GM20000 (cell line): Measurements from ENCODE around the gene HOXB4.

Experiments
- DNase-seq: peaks from one replicate; pipeline ENCODE4 v3.0.0; 2012; ENCODE audit warnings: low spot score
- TF ChIP-seq, protein P1 (sequence below): IDR thresholded peaks from 2 replicates; pipeline ENCODE4 v1.5.1; 2012; ENCODE audit warnings: mild to moderate bottlenecking, control low read depth; ENCODE audit errors: extremely low read depth, missing control alignments

HOXB4 gene

DNA sequence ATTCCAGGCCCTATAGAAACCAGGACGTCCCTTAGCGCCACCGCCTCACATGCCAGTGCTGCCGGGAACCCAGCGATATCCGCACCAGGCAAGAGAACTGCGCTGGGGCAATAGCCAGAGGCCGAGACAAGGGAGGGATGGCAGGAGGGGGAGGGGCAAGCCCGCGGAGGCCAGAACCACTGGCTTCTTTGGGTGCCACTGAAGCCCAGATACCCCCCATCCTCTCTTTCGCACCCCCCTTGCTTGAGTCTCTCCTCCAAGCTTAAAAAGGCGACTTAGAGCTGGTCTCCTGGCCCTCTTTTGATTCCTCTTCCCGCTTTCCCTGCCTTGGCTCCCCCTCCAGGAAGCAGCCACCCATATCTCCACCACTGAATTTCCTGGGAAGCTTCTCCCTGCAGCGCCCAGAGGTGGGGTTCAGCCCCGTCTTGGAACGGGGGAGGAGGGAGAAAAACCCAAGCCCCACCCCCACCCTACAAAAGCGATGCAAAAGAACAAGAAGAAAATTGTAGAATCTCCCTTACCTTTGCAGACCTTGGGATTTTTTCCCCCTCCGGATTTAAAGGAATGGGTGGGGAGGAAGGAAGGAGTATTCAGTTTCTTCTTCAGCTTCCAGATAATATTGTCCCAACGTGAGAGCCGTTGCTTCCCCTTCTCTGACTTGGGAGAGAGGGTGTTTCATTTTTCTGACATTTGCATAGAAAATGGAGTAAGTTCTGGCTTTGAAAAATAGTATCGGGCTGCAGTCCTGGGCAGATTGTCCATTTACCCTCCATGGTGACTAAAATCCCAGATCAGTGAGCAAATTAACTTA lies 26.0 kb upstream of the HOXB4 start:
- TF ChIP-seq, protein P1, sequence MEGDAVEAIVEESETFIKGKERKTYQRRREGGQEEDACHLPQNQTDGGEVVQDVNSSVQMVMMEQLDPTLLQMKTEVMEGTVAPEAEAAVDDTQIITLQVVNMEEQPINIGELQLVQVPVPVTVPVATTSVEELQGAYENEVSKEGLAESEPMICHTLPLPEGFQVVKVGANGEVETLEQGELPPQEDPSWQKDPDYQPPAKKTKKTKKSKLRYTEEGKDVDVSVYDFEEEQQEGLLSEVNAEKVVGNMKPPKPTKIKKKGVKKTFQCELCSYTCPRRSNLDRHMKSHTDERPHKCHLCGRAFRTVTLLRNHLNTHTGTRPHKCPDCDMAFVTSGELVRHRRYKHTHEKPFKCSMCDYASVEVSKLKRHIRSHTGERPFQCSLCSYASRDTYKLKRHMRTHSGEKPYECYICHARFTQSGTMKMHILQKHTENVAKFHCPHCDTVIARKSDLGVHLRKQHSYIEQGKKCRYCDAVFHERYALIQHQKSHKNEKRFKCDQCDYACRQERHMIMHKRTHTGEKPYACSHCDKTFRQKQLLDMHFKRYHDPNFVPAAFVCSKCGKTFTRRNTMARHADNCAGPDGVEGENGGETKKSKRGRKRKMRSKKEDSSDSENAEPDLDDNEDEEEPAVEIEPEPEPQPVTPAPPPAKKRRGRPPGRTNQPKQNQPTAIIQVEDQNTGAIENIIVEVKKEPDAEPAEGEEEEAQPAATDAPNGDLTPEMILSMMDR = no peak
- DNase-seq = no peak

DNA sequence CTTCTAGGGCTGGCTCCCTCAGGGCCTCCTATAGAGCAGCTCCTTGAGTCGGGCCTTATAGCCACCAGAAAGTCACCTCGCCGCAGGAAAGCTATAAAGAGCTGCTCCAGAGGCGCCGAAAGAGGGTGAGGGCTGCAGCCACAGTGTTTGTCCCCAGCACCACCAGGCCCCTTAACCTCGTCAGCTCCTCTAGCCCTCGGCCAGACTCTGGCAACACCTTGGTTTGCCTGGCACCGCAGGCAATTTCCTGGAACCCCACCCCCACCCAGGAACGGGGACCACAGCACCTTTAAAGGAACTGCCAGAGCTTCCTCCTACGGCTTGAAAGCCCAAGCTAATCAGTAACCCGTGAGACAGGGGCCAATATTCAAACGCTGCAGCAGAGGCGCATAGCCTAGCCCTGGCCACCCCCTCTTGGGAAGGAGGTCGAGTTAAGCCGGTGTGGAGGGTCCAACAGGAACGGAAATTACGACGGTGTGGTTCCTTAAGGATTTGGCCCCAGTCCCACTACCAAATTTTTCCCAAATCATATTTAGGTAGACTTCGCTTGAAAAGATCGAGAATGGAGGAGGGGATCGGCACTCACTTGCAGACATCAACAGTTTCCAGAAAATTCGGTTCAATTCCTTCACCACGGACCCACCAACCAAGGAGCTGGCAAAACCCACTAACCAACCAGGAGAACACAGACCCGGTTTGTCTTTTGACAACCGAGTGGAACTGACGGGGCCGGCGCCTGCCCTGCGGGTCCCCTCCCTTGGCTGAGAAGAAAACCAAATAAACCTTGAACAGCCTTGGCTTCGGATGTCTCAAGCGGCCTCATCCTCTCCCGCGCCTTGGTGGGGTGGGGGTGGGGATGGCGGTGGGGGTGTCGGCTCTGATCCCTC lies 23.6 kb upstream of the HOXB4 start:
- no peak for DNase-seq
- TF ChIP-seq, protein P1 = no peak

DNA sequence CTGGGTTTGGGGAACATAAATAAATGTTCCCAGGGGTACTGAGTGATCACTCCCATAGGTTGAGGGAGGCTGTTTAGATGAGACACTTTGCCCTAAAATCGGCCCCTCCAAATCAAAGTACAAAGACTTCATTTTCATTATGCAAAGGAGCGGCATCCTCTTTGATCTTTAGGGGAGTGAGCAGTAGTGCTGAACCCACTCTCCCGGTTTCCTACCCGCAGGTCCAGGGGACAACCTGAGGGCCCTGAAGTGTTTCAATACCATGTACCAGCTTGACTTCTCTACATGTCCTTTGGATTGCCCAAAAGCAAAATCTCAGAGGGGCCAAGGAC lies 23.0 kb upstream of the HOXB4 start:
- TF ChIP-seq, protein P1 = no peak

DNA sequence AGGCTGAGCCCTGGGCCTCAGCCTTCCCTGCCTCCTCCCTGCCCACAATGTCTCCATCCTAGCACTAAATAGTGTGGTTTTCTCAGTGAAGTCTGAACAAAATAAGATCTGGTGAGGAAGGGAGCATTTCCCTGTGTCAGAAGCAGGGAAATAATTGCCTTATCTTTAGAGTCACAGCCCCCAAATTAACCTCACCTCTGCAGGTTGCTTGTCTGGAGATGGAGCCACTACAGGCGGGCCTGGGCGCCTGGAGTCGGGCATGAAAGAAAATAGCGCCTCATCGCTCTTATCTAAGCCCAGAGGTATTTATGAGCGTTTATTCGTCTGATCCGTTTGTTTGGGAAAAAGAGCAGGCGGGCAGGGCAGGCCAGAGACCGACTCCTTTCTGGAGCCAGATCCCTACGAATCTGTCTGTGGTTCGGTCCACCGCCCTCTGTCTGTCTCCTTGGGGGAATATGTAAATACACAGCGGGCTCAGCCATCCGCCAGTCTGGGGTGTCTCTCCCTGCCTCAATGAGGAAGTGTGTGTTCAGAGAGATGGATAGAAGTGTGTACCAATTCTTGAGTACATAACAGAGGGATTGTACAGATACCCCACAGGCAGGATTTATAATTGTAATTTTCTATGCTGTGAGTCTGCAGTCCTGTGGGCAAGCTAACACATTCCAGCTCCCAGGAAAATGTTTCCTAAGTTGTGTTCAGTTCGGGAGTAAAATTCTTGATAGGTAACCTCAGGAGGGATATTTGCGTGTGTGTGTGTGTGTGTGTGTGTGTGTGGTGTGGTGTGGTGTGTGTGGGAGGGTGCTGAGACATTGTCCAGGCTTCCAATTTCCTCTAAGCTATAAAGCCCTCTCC lies 22.3 kb upstream of the HOXB4 start:
- no peak for DNase-seq
- TF ChIP-seq, protein P1 = no peak

More for the DNA sequence above, 23.0 kb upstream of the HOXB4 start:
- no peak for DNase-seq

DNA sequence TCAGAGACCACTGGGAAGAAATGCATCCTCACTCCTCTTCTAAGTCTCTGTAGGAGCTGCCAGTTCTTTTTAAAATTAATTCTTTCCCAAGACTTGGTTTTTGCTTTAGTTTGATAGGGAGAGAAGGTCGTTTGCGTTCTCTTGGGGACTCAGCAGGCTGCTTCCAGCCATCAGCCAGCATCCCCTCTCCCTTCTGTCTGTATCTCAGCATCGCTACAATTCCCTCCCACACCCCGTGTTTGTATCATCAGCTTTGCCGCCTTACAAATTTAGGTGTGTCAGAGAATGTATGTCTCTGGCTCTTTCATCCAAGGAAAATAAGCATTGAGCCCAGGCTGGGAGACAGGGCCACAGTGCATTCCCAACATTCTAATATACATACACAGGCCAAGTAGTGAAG lies 21.2 kb upstream of the HOXB4 start:
- no peak for DNase-seq
- TF ChIP-seq, protein P1 = no peak

DNA sequence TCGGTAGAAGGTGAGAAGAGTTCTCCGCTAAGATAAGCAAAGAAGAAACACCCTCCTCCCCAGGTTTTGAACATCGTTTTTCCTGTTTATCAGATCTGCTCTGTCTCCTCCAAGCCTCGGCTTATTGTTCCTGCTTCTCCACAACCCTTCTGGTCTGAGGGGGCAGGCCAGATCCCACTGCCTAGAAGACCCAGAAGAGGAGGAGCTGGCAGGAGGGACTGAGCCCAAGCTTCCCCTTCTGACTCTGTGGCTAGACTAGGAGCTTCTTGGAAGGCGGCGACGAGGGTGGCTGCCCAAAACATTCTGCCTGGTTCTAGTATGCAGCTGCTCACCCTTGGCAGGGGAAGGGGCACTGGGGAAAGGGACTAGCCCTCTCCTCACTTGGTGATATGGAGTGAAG lies 20.6 kb upstream of the HOXB4 start:
- no peak for DNase-seq
- TF ChIP-seq, protein P1 = no peak
